GM15510 (cell line): Measurements from ENCODE around the gene HELZ.

ENCODE experiments used
- POLR2A ChIP-seq: IDR thresholded peaks from 3 replicates; pipeline ENCODE4 v1.6.1; 2011; ENCODE audit warnings: borderline replicate concordance; ENCODE audit not compliant: insufficient read length; ENCODE audit errors: extremely low read depth

HELZ gene

DNA sequence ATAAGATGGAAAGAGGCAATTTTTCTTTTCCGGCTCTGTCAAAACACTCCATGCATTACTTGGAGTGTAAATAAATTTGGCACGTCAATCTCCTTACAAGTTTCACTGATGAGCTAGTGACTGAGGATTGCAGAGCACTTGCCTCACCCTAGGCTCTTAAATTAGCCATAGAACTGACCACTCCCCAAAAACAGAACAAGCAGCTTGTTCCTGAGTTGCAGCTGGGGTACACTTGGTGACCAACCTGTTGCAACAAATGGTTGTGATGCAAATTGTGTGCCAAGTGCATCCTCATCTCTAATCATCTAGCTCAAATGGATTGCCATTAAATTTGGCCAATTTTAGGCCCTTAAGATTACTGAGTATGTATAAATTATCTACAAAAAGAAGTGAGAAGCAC, 133.7 kb downstream of the HELZ start:
- TF ChIP-seq POLR2A, result no peak

DNA sequence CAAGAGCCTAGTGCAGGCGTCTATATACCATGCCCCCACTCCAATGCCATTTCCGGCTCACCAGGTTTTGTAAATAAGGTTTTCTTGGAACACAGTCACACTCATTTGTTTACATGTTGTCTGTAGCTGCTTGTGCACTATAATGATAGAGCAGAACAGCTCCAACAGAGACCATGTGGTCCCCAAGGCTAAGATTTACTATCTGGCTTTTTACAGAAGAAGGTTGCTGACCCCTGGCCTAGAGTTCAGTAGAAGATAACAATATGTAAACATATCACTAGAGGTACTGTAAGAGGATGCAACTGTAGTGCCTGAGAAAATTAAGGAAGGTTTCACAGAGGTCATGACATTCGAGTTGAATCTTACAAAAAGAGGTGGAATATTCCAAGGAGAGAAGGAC, 134.4 kb downstream of the HELZ start:
- TF ChIP-seq POLR2A, result no peak

DNA sequence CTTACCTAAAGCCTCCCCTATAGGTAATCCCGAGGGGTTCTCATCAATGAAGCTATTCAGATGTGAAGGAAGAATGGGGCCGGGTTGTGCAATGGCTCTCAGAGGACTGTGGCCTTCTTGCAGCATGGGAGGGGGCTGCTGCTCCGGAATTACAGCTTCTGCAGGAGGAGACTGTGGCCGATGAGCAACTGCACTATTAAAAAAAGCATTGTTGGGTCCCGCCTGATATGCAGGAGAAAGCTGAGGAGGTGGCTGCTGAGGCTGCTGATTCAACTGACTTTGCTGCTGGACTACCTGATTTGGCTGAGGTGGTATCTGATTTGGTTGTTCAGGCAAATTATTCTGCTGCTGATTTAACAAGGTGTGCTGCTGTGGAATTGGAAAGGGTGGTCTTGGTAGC, 135.9 kb downstream of the HELZ start:
- no peak for TF ChIP-seq POLR2A

DNA sequence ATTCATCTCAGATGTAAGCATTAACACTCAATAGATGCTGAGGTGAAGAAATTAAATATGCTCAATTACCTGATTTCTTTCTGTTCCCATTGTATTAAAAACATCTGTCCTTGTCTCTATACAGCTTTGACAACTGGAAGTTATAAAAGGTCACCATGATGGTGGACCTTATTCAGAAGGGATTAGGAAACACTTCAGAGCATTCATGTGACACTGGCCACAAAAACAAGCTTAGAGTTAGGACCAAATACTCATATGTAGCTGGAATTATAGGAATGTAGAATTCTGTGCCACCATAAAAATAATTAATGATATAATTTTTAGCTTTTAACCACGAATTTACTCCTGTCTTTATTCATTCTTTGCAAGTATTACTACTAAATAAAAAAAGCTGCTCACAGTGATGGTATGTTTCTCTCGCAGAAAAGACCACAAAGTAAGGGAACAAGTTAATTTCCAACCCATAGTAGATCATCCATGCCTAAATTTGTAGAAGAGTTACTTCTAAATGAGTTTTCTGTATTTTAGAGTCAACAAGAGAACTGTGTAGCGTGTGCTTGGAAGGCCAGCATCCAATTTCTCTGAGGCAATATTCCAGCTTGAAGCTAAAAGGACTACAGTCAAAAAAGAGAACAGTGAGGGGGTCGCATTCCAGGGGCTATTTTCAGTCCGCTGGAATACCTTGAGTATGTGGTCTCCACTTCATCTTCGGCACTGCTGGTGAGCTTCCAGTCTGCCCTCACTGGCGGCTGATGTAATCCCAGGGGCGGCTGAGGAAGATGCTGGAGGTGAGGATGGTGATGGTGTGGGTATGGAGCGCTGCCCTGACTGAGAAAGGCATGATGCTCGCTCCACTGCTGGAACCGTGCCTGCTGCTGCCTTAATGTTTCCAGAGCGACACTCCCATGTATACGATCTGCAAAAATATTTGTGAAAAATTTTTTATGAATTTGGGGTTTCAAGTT, 136.9 kb downstream of the HELZ start:
- TF ChIP-seq POLR2A, result no peak

- no peak for TF ChIP-seq POLR2A
These were observed 137.8 kb downstream of the HELZ start for GRCh38 chr17:67107171-67107570.

DNA sequence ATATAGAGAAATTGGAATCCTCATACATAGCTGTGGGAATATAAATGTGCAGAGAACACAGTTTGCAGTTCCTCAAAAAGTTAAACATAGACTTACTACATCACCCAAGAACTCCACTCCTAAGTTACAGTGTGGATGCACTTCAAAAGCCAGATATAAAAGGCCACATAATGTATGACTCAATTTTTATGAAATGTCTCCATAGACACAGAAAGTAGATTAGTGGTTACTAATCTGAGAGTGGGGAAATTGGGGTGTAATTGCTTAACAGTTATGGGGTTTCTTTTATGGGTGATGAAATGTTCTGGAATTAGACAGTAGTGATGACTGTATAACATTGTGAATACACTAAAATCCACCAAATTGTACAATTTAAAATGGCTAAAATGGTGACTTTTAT, 139.8 kb downstream of the HELZ start:
- TF ChIP-seq POLR2A, result no peak

DNA sequence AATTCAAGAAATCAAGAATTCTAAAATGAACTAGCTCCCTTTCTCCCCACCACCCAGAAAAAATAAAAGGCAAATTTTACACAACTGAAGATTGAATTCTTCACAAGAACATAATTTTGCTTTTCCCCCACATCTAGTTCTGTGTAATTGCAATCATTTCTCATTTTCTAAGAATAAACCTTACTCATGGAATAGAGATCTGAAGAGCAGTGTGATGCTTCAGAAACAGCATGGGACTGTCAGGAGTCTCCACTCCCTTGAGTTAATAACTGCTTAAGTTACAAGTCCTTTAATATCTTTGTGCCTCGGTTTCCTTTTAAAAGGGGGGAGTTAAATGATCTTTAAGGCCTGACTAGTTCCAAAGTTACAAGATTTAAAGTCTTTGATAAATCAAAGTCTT, 147.0 kb downstream of the HELZ start:
- TF ChIP-seq POLR2A, result no peak

- no peak for TF ChIP-seq POLR2A
These were observed 148.4 kb downstream of the HELZ start for GRCh38 chr17:67096609-67097008.

- no peak for TF ChIP-seq POLR2A
These were observed 149.2 kb downstream of the HELZ start for GRCh38 chr17:67095803-67096202.

DNA sequence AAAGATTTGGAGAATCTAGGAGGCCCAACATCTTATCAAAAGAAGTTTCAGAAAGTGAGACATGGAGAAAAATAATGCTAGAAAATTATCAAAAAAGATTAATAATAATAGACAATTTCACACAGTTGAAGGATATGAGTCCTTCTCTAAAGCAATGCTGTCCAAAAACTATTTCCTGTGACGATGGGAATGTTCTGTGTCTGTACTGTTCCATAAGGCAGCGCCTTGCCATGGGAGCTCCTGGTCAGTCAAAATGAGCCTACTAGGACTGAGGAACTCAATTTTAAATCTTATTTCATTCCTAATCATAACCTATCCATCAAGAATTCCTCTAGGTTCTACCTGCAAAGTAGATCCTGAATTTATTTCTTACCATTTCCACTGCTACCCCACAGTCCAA, 151.6 kb downstream of the HELZ start:
- TF ChIP-seq POLR2A, result no peak

DNA sequence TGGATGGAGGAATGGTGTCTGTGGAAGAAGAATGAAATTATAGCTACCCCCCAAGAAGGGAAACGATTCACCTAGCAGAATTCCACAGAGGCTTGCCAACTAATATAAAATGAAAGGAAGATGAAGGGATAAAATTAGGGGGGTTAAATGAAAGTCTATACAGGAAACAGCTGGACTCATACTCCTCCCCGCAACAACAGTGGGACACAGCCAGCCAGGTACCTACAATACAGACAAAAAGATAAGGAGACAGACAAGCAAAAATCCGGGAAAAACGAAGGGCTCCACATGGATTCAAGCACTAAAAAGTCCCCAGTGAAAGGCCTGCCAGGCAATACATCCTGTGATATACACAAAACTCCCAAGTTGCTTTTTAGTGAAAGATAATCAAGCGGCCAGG, 152.7 kb downstream of the HELZ start:
- no peak for TF ChIP-seq POLR2A

DNA sequence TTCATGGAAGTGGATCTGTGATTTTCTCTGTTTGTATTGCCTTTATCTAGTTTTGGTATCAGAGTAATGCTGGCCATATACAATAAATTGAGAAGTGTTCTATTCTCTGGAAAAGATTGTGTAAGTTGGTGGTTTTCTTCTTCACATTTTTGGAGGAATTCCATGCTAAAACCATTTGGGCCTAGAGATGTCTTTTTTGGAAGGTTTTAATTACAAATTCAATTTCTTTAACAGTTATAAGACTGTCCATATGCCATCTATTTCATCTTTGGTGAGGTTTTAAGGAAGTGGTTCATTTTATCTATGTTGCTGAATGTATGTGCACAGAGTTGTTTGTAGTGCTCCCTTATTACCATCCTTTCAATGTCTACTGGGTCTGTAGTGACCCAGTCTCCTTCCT, 154.7 kb downstream of the HELZ start:
- TF ChIP-seq POLR2A, result no peak

DNA sequence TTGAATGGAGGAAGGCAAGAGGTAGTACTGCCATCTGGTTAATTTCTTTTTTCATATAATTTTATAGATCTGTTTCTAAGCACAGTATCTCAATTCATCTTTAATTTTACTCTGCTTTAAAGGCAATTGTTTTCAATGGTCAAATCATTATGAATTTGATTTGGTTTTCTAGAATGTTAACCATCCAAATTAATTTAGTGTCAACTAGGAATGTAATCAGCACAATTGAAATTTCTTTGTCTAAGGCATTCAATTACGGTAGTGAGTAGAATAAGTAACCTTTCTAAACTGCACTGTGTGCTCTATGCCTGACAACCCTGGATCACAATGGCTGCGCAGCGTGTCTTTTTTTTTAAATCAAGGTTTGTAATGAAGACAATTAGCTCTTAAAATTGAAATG, 156.4 kb downstream of the HELZ start:
- TF ChIP-seq POLR2A, result no peak

DNA sequence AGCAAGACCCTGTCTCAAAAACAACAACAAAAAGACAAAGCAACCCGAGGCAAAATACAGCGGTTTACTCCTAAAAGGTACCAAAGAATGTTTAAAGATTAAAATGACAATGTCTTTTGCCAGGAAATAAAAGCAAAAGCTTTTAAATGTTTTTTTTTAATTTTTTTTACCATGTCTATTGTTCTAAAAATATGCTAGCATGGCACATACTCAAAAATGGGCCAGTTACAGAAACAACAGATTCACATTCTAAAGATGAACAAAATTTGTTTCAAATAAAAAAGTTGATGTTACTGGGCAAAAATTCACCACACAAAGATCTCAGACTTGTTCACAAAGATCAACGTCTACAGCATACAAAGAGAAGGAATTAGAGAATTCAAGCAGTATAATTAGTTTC, 159.6 kb downstream of the HELZ start:
- no peak for TF ChIP-seq POLR2A

DNA sequence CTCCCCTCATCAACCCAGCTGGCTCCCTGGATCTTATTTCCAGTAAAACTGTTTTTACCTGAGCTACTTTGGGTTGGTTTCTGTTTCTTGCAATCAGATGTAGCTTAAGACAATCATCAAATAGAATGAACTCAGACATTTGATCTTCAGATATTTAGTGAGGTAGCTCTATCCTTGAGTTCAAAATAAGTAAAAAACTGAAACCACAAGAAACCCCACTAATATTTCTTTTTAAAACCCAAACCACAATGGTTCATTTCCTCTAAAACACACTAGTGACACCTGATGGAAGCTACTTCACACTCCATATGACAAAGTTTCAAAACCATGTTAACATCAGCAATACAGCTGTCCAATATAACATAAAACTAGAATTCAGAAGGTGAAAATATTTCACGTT, 162.9 kb downstream of the HELZ start:
- no peak for TF ChIP-seq POLR2A

- no peak for TF ChIP-seq POLR2A
These were observed 164.2 kb downstream of the HELZ start for GRCh38 chr17:67080804-67081203.
